Activated CD4-positive, alpha-beta T cell treated with anti-CD3 and anti-CD28 coated beads, Interleukin-10, Interleukin-2, amounts not matched to agents 100 ng/mL and 50 ng/mL, durations not matched to agents 16 hours and 8 hours (primary cell): ENCODE results near the gene FOXE1.

Source experiments
- DNase-seq: peaks from one replicate; pipeline ENCODE4 v3.0.0-alpha.2; 2020

The FOXE1 gene

DNA sequence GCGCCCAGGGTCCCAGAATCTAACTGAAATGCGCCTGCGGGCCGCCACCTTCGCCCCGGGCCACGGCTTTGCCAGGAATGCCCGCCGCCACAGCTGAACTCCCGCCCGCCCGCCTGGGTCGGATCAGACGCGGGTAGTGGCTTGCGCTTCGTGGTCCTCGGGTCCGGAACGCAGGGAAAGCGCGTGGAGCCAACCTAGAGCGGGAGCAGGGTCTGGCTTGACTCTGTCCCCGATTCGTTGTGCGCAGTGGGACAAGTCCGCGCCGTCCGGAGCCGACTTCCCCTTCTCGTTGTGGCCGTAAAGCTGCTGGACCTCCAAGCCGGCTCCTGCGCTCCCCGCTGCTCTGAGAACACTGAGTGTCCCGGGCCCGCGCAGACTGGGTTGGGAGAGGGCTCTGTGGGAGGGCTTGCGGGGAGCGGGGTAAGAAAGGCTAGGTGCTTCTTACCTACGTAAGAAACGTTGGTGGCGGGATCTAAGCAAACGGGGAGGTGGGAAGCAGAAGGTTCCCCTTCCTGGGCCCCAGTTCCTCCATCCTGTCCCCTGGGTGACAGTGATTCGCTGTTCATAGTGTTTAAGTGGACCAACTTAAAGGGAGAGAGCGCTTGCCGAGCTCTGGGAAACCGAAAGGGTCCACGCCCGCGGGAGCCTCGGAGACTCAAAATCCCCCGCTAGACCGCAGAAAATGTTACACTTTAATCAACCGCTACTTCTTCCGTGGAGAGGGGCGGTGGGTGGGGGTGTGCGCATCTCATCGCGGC lies 4.4 kb upstream of the FOXE1 start:
- DNase-seq = no peak

DNA sequence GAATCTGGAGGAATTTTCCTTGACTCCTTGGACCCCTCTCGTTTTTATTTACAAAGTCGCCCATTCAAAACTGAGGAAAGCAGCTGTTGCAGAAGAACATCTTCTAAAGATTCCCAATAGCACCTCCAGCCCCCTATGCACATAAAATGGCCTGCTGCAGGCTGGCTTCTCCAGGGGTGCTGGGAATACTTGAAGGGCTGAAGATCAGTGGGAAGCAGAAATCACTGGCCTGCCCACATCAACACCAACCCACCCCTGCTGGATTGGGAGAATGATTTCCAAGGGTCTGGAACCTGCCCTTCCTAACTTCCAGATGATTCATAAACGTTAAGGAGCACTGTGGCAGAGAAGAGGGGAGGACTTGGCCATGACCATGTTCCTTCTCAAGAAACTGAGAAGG lies 3.0 kb upstream of the FOXE1 start:
- DNase-seq = no peak

DNA sequence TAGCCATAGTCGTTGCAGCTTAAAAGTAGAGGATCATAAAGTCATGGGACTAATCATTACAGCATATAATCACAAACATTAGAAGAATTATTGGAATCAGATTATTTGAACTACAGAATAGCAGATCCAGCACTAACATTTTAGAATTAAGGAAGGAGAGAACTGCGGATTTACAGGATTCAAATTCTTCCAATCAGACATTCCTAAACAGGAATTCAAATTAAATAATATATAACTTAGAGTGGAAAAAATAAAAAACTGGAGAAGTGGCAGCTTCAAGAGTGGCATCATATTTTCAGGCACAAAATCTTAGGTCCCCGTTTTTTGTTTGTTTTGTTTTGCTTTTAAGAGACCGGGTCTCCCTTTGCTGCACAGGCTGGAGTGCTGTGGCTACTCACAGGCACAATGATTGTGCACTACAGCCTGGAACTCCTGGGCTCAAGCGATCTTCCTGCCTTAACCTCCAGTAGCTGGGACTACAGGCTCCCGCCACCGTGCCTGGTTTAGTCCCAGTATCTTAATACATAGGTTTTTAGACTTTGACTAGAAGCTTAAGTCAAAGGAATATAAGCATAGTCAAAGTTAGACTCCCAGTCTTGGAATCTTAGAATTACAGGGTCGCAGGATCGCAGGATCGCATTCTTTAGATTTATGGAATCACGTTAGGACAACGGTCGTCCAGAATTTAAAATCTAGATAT lies 2.1 kb upstream of the FOXE1 start:
- no peak for DNase-seq

DNA sequence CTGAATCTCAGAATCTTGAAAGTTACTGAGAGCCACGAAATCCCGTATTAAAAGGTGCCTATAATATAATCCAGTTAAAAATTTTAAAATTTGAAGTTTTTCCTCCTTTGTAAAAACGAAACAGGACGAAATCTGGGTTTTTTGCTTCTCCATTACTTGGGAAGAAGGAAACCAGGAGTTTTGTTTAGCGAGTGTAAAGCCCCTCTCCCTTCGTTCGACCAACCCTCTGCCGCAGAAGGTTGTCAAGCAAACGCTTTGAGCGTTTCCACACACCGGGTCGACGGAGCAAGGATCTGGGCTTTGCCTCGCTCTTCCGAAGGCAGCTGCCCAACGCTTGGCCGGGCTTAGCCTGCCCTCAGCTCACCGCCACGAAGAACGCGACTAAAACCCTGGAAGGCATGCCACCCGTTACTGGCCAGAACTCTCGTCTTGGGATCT lies 1.6 kb upstream of the FOXE1 start:
- DNase-seq = no peak

DNA sequence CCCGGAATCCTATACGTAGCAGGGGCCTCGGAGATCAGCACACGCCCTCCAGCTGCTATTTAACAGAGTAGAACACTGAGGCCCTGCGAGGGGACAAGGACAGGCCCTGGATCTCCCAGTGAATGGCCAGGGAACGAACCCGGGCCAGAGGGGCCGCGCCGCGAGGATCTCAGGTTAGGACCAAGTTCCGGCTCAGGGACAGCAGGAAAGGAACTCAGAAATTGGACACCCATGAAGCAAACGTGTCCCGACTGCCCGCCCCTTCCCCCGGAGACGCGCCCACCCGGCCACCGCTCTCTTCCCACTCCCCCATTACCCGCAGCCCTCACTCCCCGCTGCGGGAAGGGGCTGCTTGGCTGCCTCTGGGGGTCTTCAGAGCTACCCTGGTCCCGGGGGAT lies 1.0 kb upstream of the FOXE1 start:
- DNase-seq = no peak

DNA sequence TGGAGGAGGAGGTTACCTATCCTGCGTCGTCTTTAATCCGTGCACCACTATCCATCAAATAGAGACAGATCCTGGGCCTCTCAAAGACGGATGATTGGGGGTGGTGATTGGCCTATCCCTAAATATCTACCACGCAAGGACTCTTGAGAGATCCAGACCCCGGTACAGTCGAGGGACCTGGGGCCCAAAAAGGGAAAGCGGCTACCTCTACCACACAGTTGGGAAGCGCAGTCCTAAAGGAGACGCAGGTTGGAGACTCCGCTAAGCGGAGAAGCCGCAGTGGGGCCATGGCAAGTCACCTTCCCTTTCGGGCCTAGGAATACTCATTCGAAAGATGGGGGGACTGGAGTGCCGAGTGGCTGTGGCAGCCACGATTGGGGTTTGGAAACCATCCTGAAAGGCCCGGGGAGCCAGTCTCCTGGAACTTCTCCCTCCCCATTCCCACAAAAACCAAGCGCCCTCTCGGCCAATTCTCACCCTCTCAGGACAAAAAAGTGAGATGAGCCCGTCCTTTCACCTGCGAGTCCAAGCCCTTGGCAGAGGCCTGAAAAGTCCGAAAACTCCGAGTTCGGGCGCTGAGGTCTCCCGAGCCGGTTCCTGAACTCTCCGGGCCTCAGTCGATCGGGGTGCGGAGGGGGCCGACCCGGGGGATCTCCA lies 499 bp upstream of the FOXE1 start:
- no peak for DNase-seq

DNA sequence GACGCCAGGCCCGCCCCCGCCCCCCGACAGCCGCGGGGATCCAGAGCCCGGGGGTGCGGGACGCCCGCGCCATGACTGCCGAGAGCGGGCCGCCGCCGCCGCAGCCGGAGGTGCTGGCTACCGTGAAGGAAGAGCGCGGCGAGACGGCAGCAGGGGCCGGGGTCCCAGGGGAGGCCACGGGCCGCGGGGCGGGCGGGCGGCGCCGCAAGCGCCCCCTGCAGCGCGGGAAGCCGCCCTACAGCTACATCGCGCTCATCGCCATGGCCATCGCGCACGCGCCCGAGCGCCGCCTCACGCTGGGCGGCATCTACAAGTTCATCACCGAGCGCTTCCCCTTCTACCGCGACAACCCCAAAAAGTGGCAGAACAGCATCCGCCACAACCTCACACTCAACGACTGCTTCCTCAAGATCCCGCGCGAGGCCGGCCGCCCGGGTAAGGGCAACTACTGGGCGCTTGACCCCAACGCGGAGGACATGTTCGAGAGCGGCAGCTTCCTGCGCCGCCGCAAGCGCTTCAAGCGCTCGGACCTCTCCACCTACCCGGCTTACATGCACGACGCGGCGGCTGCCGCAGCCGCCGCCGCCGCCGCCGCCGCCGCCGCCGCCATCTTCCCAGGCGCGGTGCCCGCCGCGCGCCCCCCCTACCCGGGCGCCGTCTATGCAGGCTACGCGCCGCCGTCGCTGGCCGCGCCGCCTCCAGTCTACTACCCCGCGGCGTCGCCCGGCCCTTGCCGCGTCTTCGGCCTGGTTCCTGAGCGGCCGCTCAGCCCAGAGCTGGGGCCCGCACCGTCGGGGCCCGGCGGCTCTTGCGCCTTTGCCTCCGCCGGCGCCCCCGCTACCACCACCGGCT lies 1.0 kb downstream of the FOXE1 start:
- peak; percentile 78 for DNase-seq

DNA sequence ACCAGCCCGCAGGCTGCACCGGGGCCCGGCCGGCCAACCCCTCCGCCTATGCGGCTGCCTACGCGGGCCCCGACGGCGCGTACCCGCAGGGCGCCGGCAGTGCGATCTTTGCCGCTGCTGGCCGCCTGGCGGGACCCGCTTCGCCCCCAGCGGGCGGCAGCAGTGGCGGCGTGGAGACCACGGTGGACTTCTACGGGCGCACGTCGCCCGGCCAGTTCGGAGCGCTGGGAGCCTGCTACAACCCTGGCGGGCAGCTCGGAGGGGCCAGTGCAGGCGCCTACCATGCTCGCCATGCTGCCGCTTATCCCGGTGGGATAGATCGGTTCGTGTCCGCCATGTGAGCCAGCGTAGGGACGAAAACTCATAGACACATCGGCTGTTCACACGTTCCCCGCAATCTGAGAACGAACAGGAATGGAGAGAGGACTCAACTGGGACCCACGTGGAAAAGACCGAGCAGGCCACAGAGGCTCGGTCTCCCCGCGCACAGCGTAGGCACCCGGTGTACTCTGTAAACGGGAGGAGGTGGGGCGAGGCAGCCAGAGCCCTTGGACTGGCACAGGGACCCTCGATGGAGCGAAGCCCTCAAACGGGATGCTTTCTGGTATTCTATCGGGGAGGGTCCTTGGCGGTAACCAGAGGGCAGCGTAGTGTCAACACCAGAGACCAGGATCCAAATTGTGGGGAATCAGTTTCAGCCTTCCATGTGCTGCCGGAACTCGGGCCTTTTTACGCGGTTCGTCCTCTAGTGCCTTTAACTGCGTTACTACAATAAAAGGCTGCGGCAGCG lies 1.9 kb downstream of the FOXE1 start:
- no peak for DNase-seq

DNA sequence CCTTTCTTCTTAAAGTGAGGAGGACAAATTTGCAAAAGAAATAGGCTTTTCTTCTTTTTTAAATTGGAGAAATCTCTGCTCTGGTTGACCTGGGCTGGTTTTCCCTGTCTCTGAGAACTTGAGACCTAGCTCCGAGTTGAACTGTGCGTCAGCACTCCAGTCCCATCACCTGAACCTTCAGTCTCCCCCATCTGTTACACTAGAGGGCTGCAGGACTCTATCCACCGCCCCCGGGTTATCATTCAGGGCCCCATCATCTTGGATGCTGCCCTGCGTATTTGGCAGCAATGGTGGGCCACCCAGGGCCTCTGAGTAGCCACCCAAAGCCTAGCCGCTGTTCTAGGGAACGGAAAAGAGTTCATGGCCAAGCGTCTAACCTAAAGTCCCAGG lies 2.5 kb downstream of the FOXE1 start:
- DNase-seq = no peak

DNA sequence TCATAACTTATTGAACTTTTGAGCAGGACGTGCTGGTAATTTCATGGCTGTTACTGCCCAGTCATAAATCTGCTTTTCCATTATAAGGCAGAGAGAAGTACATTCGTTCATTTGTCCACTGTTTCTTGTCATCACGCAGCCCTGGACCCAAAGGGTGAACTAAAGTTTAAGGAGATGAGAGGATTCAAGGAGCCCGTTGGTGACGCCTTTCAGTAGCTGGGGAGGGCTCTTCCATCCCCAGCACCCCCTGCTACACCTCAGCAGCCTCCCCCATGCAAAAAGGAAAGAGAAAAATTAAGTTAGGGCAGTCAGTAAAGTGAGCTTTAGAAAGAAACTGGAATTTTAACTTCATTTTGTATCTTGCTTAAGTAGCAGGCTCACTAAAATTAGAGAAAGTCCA lies 2.9 kb downstream of the FOXE1 start:
- no peak for DNase-seq

DNA sequence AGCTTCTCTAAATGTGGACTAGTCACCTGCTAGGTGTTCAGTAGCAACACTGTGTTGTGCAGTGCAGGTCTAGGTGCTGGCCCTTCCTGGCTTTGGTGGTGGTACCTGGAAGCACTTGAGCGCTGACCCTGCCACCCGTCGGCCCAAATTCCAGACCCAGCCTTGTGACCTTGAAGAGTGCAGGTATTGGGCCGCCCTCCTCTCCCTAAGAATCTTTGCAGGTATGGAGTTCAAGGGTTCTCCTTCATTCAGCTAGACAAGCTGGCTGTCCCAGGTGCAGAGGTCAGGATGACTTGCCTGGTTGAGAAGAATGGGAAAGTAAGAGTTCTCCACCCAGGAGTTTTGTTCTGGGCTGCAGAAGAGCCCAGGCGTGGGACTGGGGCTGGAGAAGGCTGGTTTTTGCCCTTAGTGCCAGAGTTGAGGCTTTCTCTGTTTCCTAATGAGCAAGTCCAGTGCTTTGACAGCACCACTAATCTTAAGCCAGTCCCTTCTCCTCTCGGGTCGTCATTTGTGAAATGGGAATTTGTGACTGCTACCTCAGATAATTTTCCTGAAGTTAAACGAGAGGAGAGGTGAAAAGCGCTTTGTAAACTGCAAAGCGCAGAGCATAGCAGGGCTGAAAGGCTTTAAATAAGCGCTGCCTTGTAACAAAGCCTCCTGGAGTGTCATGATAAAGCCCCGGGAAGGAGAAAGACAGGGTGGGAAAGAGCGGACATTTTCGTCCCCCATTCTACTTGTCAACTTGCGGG lies 4.0 kb downstream of the FOXE1 start:
- DNase-seq = no peak

DNA sequence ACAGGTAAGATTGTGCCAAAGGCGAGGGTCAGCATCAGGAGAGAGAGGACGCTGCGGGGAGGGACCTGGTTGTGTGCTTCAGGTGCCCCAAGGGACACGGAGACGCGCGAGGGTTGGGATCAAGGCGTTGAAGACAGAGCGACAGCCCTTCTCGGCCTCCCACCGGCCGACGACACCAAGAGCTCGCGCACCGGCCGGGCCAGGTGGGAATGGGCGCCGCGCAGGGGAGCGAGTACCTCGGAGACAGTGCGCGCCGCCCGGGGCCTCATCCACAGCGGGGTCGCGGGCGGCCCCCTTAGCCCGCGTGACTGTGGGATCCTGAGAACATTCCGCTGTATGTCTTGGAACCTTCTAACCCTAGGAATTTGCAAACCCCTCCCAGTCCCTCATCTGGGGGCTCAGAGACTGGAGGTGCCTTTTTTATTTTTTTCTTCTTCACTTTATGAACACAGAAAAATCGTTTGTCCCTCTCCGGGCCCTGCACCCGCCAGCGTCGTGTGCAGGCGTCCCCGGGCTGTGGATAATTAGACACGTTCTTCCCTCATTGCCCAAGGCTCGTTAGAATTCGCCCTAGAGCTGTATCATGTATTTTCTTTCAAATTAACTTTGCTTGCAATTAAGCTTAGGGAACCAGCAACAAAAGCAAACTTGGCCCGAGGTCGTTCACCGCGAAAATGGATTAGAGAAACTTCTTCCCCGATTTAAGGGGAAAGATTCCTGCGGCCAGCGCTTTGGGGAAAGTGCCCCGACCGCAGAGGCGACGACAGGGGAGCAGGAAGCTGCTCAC lies 4.8 kb downstream of the FOXE1 start:
- DNase-seq = no peak

DNA sequence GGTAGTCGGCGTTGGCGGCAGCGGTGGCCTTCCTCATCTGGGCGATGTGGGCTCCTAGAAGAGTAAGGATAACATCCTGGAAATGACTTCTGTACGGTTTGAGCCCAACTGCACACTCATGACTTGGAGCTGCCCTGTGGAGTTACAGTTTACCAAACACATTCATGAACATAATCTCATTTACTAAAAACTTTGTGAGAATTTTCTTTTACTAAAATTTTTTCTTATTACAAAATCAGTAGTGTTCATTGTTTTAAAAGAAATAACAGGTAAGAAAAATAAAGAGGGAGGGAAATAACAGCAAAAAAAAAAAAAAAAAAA lies 5.3 kb downstream of the FOXE1 start:
- DNase-seq = no peak

DNA sequence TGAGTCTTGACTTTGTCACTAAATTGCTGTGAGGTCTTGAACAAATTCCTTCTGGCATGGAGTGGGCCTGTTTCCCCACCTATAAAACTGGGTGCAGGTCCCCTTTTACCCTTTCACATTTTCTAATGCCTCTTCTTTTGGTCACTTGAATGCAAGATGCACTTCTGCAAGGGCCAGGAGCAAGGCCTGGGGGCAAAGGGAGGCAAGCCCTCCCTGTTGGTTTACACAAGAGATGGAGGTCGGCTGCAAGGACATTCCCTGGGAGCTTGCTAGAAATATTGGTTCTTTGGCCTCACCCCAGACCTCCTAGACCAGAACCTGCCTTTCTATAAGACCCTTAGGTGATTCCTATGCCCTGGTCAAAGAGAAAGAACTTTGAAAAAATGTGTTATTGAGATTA lies 5.8 kb downstream of the FOXE1 start:
- no peak for DNase-seq

DNA sequence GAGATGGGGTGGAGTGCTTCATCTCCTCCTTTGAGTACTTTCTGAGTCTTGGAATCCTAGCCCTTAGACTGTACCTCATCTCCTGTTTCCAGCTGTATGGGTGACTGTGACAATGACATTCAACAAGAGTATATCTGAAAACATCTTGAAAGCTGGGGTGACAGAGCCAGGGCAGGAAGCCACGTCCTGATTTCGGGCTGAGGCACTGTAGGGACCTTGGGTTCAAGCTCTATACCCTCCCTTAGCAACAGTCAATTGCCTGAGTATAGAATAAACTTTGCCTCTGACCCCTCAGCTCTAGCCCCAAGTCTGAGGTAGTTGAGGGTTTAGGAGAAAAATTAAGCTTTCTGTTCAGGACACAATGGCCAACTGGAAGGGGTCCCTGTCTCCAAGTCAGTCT lies 6.3 kb downstream of the FOXE1 start:
- no peak for DNase-seq

DNA sequence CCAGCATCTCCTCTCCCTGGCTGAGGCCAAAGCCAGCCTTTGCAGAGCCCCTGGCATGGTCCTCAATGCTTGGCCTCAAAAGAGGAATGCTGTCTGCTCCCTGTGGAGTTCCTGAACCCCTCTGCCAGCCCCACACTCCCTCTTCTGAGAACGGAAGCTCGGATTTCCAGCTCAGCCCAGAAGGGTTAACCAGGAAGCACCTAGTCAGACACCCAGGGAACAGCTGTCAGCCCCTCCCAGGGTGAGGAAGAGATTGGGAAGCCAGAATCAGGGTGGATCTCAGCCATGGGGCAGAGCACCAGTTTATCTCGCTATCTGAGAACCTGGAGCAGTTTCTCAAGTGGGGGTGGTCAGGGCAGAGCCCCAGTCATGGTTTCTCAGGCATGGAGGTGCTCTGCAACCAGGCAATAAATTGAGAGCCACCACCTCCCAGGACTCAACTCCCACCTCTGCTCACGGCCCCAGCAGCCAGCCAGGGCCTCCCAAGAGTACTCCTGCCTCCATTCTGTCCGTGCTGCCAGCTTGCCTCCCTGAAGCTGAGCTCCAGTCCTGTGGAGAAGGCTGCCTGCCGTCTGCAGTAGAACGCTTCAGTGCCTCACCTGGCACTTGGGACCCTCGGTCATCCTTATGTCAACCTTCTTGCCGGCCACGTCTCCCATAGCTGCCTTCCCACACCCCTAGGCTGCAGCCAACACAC lies 7.6 kb downstream of the FOXE1 start:
- DNase-seq = no peak

DNA sequence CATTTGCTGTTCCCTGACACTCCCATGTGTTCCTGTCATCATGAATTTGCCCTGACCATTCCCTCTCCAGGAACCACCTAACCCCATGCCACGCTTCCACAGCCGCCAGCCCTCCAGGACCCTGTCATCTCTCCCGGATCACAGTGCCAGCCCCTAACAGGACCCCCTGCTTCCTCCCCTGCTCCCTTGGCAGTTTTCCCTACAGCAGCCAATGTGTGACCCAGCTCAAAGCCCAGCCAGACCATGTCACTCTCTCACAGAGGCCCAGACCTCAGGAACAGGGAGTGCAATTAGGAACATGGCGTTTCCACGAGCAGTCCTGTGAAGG lies 8.1 kb downstream of the FOXE1 start:
- no peak for DNase-seq

DNA sequence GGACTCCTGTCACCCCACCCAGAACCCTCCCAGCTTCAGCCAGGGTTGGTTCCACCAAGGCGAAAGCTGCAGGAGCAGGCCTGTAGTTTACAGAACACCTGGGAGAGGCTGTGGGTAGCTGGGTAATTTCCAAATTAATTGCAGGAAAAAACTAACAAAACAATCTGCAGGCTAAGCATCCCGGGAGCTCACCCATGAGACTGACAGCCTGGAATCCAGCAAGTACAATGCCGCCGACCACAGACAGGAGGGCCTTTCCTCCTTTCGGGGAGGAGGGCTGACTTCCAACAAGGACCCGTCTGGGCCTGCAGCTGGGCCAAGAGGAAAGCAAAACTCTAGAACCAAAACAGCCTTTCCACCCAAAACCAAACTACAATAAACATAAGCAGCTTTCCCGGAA lies 10.3 kb downstream of the FOXE1 start:
- no peak for DNase-seq

DNA sequence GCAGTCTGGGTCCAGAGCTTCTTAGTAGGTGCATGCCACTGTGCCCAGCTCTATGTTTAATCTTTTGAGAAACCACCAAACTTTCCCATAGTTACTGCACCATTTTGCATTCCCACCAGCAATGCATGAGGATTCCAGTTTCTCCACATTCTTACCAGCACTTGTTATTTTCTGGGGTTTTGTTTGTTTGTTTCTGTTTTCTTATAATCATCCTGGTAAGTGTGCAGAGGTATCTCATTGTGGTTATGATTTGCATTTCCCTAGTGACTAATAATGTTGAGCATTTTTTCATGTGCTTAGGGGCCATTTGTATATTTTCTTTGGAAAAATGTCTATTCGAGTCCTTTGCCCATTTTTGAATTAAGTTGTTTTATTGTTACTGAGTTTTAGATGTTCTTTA lies 11.4 kb downstream of the FOXE1 start:
- DNase-seq = no peak

DNA sequence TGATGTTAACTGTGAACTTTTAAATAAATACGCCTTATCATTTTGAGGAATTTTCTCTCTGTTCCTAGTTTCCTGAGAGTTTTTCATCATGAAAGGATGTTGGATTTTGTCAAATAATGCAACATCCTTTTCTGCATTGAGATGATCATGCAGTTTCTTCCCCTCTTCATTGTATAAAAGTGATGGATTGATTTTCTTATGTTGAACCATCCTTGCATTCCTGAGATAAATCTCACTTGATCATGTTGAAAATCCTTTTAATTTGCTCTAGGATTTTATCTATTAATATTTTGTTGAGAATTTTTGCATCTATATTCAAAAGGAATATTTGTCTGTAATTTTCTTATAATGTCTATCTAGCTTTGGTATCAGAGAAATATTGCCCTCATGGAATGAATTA lies 13.3 kb downstream of the FOXE1 start:
- DNase-seq = no peak

DNA sequence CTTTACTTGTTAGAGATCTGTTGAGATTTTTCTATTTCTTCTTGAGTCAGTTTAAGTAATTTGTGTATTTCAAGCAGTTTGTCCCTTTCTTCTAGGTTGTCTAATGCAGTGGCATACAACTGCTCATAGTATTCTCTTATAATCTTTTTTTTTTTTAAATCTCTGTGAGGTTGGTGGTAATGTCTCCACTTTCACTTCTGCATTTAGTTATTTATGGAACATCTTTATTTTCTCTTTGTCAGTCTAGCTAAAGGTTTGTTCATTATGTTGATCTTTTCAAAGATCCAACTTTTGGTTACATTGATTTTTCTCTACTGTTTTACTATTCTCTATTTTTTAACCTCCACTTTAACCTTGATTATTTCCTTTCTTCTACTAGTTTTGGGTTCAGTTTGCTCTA lies 13.8 kb downstream of the FOXE1 start:
- DNase-seq = no peak
